ENCODE measurements around the gene ASNS.
"Not testable (repeated sequence)": the region's sequence is repeated elsewhere in the genome, so short reads cannot be mapped to it uniquely, and the experiment has no call there.

GRCh38 chr7:97896893-97897292, 24.7 kb upstream of the ASNS start:
- not testable (repeated sequence) for TF ChIP-seq CTCF (IDR thresholded peaks at IDR 0.05); FOXK1 (CRISPR knock-in tag; IDR thresholded peaks at IDR 0.05); USF1 (CRISPR knock-in tag; IDR thresholded peaks at IDR 0.05); NFE2L1 (CRISPR knock-in tag; IDR thresholded peaks at IDR 0.05); RELA (CRISPR knock-in tag; IDR thresholded peaks at IDR 0.05; ENCODE audit: borderline replicate concordance); E2F4 (CRISPR knock-in tag; IDR thresholded peaks at IDR 0.05; ENCODE audit: borderline replicate concordance, low read depth); ZNF121 (CRISPR knock-in tag; IDR thresholded peaks at IDR 0.05); USF2 (CRISPR knock-in tag; IDR thresholded peaks at IDR 0.05); PRDM15 (CRISPR knock-in tag; IDR thresholded peaks at IDR 0.05); ELF4 (CRISPR knock-in tag; IDR thresholded peaks at IDR 0.05; ENCODE audit: low read depth); TEAD4 (CRISPR knock-in tag; IDR thresholded peaks at IDR 0.05); NR2C2 (CRISPR knock-in tag; IDR thresholded peaks at IDR 0.05); ZNF532 (CRISPR knock-in tag; IDR thresholded peaks at IDR 0.05; ENCODE audit: borderline replicate concordance); ZNF416 (CRISPR knock-in tag; IDR thresholded peaks at IDR 0.05)
